IPS DF 6.9 (cell line): ENCODE results near the gene MRPL44.

Experiments
- DNase-seq: peaks from one replicate; pipeline ENCODE4 v3.0.0-alpha.2; 2013; ENCODE audit warnings: low read depth, low spot score
- H3K27ac ChIP-seq: one replicate; pipeline ENCODE4 v1.5.1; 2013; ENCODE audit warnings: low read length, control low read depth
- H3K27me3 ChIP-seq: 2 replicates; pipeline ENCODE4 v1.6.1; 2013; ENCODE audit warnings: mild to moderate bottlenecking, low read length; ENCODE audit not compliant: control insufficient read depth, insufficient read depth
- H3K36me3 ChIP-seq: 2 replicates; pipeline ENCODE4 v1.6.1; 2013; ENCODE audit warnings: low read length; ENCODE audit not compliant: control insufficient read depth, insufficient read depth
- H3K4me1 ChIP-seq: 2 replicates; pipeline ENCODE4 v1.6.1; 2013; ENCODE audit warnings: low read length; ENCODE audit not compliant: control insufficient read depth, insufficient read depth
- H3K4me3 ChIP-seq: 2 replicates; pipeline ENCODE4 v1.5.1; 2013; ENCODE audit warnings: mild to moderate bottlenecking, low read length
- H3K9me3 ChIP-seq: 2 replicates; pipeline ENCODE4 v1.6.1; 2013; ENCODE audit warnings: low read length, inconsistent platforms; ENCODE audit not compliant: control insufficient read depth, insufficient read depth
- WGBS: extraction: QIAGEN DNeasy Blood & Tissue Kit; methylation state at CpG from one replicate; pipeline ENCODE4 v1.1.7; 2013; ENCODE audit warnings: mixed read lengths, missing lambda C conversion rate; ENCODE audit not compliant: insufficient read length, insufficient coverage; 5-methylcytosine and 5-hydroxymethylcytosine counted together

Gene MRPL44

GRCh38 chr2:223923976-223924375, 33.3 kb upstream of the MRPL44 start:
- Histone ChIP-seq H3K27ac (no peak overlapping the region), H3K4me3 (no peak overlapping the region), H3K4me1 (no peaks in the 10 kb centered on the region), H3K36me3 (no peaks in the 10 kb centered on the region), H3K27me3 (no peaks in the 10 kb centered on the region), H3K9me3 (no peaks in the 10 kb centered on the region)
- WGBS, result no CpG with 5 or more reads among the region's 2 CpGs
- DNase-seq, result no peak

DNA sequence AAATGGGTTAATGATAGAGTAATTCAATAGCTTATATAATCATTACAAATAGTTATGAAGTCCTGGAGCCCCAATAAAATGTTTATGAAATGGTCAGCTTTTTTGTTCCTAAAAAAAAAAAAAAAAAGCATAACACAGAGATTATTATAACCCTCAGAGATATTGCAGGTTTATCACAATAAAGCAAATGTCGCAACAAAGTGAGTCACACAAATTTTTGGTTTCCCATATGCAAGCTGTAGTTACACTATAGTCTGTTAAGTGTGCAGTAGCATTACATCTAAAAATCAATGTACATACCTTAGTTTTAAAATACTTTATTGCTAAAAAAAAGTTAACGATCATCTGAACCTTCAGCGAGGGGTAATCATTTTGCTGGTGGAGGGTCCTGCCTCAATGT, 32.2 kb upstream of the MRPL44 start:
- H3K4me3 ChIP-seq, result no peak overlapping the region
- no peak overlapping the region for H3K27ac ChIP-seq
- WGBS, result no CpG with 5 or more reads among the region's 3 CpGs
- H3K36me3 ChIP-seq, result no peaks in the 10 kb centered on the region
- H3K4me1 ChIP-seq, result no peaks in the 10 kb centered on the region
- H3K27me3 ChIP-seq, result no peaks in the 10 kb centered on the region
- H3K9me3 ChIP-seq, result no peaks in the 10 kb centered on the region
- DNase-seq, result no peak

- Histone ChIP-seq H3K4me3 (no peak overlapping the region), H3K4me1 (peaks cover 1% of the 10 kb centered on the region; the same call in 1 of the 2 replicates), H3K9me3 (no peaks in the 10 kb centered on the region), H3K27ac (no peak overlapping the region), H3K27me3 (no peaks in the 10 kb centered on the region), H3K36me3 (no peaks in the 10 kb centered on the region)
- no CpG with 5 or more reads among the region's 7 CpGs for WGBS
- no peak for DNase-seq
Observed at GRCh38 chr2:223928113-223929006, 28.9 kb upstream of the MRPL44 start.

- peaks cover 1% of the 10 kb centered on the region; the same call in 1 of the 2 replicates for H3K4me1 ChIP-seq
- H3K9me3 ChIP-seq, result no peaks in the 10 kb centered on the region
- WGBS, result no CpG with 5 or more reads among the region's 4 CpGs
- no peak overlapping the region for H3K4me3 ChIP-seq
- no peaks in the 10 kb centered on the region for H3K27me3 ChIP-seq
- DNase-seq, result no peak
- H3K36me3 ChIP-seq, result no peaks in the 10 kb centered on the region
- H3K27ac ChIP-seq, result no peak overlapping the region
Observed at GRCh38 chr2:223929571-223930102, 27.6 kb upstream of the MRPL44 start.

- H3K27me3 ChIP-seq, result no peaks in the 10 kb centered on the region
- H3K27ac ChIP-seq, result no peak overlapping the region
- H3K9me3 ChIP-seq, result no peaks in the 10 kb centered on the region
- DNase-seq, result no peak
- no CpG with 5 or more reads among the region's 23 CpGs for WGBS
- no peak overlapping the region for H3K4me3 ChIP-seq
- peaks cover 3% of the 10 kb centered on the region; the same call in 1 of the 2 replicates for H3K4me1 ChIP-seq
- H3K36me3 ChIP-seq, result no peaks in the 10 kb centered on the region
Observed at GRCh38 chr2:223930103-223930976, 26.9 kb upstream of the MRPL44 start.

DNA sequence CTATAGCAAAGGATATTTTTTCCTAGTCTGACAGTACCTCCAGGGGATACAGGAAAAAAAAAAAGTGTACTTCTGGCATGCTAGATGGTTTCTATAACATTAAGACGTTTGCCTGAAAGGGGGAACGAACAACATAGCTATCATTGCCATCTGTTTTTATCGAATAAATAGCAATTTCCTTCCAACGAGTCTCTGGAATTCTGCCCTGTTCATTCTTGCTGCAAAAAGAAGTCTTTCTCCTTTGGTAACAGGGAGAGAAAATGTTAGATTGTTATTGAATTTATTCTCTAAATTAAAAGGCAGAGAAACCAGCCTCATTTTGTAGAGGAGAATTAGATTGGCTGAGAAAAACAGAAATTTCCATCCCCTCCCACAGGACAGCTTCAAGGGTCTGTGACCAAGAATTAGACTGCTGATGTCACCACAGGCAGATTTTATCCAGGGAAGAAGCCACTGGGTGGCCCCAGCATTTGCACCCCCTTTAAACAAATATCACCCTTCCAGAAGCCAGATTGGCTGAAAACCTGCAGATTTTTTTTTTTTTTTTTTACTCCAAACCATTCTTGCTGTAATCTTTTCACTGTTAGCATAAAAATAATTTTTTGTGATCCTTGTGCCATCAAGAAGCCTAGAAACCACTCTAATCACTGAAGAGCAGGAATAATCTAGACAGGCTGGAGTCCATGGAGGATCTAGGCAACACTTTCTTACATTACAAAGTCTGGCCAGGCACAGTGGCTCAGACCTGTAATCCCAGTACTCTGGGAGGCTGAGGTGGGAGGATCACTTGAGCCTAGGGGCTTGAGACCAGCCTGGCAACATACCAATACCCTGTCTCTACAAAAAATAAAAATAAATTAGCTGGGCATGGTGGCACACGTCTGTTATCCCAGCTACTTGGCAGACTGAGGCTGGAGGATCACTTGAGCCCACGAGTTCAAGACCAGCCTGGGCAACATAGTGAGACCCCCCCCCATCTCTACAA, 24.2 kb upstream of the MRPL44 start:
- Histone ChIP-seq H3K4me1 (peaks cover 5% of the 10 kb centered on the region; the same call in 1 of the 2 replicates), H3K4me3 (no peak overlapping the region), H3K27me3 (no peaks in the 10 kb centered on the region), H3K27ac (no peak overlapping the region), H3K36me3 (no peaks in the 10 kb centered on the region), H3K9me3 (no peaks in the 10 kb centered on the region)
- no peak for DNase-seq
- WGBS, result no CpG with 5 or more reads among the region's 6 CpGs

DNA sequence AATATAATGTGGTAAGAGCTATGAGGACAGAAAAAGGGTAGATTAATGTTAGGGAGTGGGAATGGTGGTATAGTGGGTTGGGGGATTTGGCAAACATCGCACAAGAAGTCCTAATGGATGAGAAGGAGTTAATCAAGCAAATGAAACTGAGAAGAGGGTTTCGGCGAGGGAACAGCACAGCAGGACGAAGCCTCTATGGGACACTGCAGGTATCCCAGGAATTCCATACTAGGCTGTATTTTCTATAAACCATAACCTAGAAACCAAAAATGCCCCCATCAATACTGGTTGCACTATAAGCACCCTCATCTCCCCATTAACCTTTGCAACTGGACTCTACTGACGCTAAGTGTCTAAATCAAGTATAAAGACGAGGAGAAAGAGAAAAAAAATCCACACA, 22.4 kb upstream of the MRPL44 start:
- Histone ChIP-seq H3K27me3 (no peaks in the 10 kb centered on the region), H3K36me3 (no peaks in the 10 kb centered on the region), H3K4me1 (peaks cover 7% of the 10 kb centered on the region), H3K4me3 (no peak overlapping the region), H3K9me3 (no peaks in the 10 kb centered on the region), H3K27ac (no peak overlapping the region)
- 100% methylated on average over 1 of the region's 6 CpGs for WGBS
- DNase-seq, result no peak

DNA sequence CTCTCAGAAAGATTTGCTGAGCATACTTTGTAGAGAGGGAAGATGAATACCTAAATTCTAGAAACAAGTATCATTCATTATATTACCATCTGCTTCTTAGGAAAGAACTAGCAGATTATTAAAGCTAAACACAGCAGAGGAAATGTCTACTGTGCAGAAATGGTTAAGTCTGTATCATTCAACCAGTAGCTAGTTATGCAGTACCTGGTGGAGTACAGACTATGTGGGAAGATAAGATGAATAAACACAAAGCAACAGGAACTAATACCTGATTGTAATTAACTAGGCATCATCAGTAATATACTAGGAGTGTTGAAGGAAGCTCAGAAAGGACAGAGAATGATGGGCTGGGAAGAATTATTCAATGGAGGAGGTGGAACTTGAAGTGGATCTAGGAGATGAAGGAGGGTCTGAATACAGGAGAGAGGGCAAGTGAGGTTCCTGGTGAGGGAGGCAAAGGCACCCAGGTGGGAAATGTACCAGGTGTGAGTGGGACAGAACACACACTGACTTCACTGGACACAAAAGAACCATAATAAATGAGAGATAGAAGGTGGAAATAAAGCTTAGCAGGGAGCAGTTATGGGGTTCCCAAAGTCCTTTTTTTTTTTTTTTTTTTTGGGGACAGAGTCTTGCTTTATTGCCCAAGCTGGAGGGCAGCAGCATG, 21.7 kb upstream of the MRPL44 start:
- H3K36me3 ChIP-seq, result no peaks in the 10 kb centered on the region
- H3K9me3 ChIP-seq, result no peaks in the 10 kb centered on the region
- H3K4me1 ChIP-seq, result peaks cover 7% of the 10 kb centered on the region
- no peaks in the 10 kb centered on the region for H3K27me3 ChIP-seq
- H3K4me3 ChIP-seq, result no peak overlapping the region
- H3K27ac ChIP-seq, result no peak overlapping the region
- no peak for DNase-seq

DNA sequence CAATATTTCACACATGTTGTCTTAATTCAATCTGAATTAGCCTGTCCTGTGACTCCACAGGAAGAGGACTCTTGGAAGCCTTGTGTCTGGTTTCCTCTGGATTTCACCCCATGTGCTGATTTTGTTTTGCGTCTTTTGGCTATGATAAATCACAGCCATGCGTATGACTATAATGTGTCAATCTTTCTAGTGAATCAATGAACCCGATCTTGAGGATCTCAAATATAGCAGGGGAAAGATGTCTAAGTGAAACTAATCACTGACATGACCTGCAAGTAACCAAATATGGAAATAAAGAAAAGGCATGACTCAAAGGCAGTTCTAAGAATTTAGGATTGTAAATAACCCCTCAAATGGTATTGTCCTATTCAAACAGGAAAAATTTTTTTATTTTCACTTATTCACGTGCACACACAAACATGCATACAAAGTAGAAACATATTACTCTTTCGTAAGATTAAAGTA, 20.4 kb upstream of the MRPL44 start:
- Histone ChIP-seq H3K4me1 (peaks cover 6% of the 10 kb centered on the region), H3K4me3 (no peak overlapping the region), H3K36me3 (no peaks in the 10 kb centered on the region), H3K27ac (no peak overlapping the region), H3K27me3 (no peaks in the 10 kb centered on the region), H3K9me3 (no peaks in the 10 kb centered on the region)
- WGBS, result no CpG with 5 or more reads among the region's 5 CpGs
- no peak for DNase-seq
